RWPE2 (cell line): ENCODE data around the gene FCHSD2.

ENCODE experiments used
- ATAC-seq: fragments of 200-7000 bp; cut with Tn5 transposase; 3 replicates; pipeline ENCODE4 v1.9.1; 2021; ENCODE audit warnings: low read depth
- DNase-seq: peaks from one replicate; pipeline ENCODE4 v3.0.0-alpha.2; 2020; ENCODE audit warnings: low spot score
- H3K27ac ChIP-seq: fragments of 450-650 bp; 2 replicates; pipeline ENCODE4 v1.5.1; 2017; ENCODE audit warnings: mild to moderate bottlenecking; ENCODE audit not compliant: poor library complexity, severe bottlenecking
- H3K27me3 ChIP-seq: fragments of 250-450 bp; sonication (Bioruptor Pico); 2 replicates; pipeline ENCODE4 v1.5.1; 2021; ENCODE audit warnings: mild to moderate bottlenecking, moderate library complexity; ENCODE audit not compliant: insufficient read depth, poor library complexity, severe bottlenecking
- H3K36me3 ChIP-seq: fragments of 250-450 bp; sonication (Bioruptor Pico); 2 replicates; pipeline ENCODE4 v1.5.1; 2020; ENCODE audit warnings: low read depth, mild to moderate bottlenecking, moderate library complexity
- H3K4me1 ChIP-seq: fragments of 250-450 bp; sonication (Bioruptor Pico); 2 replicates; pipeline ENCODE4 v1.5.1; 2021; ENCODE audit warnings: mild to moderate bottlenecking, moderate library complexity; ENCODE audit not compliant: insufficient read depth, poor library complexity, severe bottlenecking
- H3K4me3 ChIP-seq: fragments of 250-450 bp; sonication (Bioruptor Pico); 2 replicates; pipeline ENCODE4 v1.5.1; 2021; ENCODE audit warnings: mild to moderate bottlenecking, moderate library complexity; ENCODE audit not compliant: severe bottlenecking
- H3K9me3 ChIP-seq: fragments of 250-450 bp; sonication (Bioruptor Pico); 2 replicates; pipeline ENCODE4 v1.5.1; 2021; ENCODE audit warnings: mild to moderate bottlenecking, moderate library complexity; ENCODE audit not compliant: severe bottlenecking
- TF ChIP-seq, protein P1 (sequence below): fragments of 450-650 bp; IDR thresholded peaks from one replicate; pipeline ENCODE4 v1.5.1; 2017; ENCODE audit warnings: mild to moderate bottlenecking, moderate library complexity; ENCODE audit not compliant: poor library complexity, severe bottlenecking

Gene FCHSD2

GRCh38 chr11:73141031-73141308 lies 1.1 kb downstream of the FCHSD2 start:
- Histone ChIP-seq H3K27me3 (no peaks in the 10 kb centered on the region), H3K9me3 (no peaks in the 10 kb centered on the region), H3K4me3 (peak overlapping the region; percentile 80), H3K4me1 (peaks cover 10% of the 10 kb centered on the region), H3K27ac (peak overlapping the region; percentile 82), H3K36me3 (peaks cover 22% of the 10 kb centered on the region)
- TF ChIP-seq, protein P1, sequence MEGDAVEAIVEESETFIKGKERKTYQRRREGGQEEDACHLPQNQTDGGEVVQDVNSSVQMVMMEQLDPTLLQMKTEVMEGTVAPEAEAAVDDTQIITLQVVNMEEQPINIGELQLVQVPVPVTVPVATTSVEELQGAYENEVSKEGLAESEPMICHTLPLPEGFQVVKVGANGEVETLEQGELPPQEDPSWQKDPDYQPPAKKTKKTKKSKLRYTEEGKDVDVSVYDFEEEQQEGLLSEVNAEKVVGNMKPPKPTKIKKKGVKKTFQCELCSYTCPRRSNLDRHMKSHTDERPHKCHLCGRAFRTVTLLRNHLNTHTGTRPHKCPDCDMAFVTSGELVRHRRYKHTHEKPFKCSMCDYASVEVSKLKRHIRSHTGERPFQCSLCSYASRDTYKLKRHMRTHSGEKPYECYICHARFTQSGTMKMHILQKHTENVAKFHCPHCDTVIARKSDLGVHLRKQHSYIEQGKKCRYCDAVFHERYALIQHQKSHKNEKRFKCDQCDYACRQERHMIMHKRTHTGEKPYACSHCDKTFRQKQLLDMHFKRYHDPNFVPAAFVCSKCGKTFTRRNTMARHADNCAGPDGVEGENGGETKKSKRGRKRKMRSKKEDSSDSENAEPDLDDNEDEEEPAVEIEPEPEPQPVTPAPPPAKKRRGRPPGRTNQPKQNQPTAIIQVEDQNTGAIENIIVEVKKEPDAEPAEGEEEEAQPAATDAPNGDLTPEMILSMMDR = no peak
- ATAC-seq (0 out of 3 replicates have a peak, but pooled peaks have one; percentile 3), DNase-seq (no peak)

- Histone ChIP-seq H3K36me3 (peaks cover 22% of the 10 kb centered on the region), H3K9me3 (no peaks in the 10 kb centered on the region), H3K27me3 (no peaks in the 10 kb centered on the region), H3K4me1 (peaks cover 10% of the 10 kb centered on the region), H3K4me3 (peak overlapping the region; percentile 80), H3K27ac (peak overlapping the region; percentile 82)
- TF ChIP-seq, protein P1 = no peak
- ATAC-seq = peak; percentile 3; the same call in 1 of the 3 replicates
- DNase-seq = no peak
These were observed 1.7 kb downstream of the FCHSD2 start for GRCh38 chr11:73140213-73141030.

DNA sequence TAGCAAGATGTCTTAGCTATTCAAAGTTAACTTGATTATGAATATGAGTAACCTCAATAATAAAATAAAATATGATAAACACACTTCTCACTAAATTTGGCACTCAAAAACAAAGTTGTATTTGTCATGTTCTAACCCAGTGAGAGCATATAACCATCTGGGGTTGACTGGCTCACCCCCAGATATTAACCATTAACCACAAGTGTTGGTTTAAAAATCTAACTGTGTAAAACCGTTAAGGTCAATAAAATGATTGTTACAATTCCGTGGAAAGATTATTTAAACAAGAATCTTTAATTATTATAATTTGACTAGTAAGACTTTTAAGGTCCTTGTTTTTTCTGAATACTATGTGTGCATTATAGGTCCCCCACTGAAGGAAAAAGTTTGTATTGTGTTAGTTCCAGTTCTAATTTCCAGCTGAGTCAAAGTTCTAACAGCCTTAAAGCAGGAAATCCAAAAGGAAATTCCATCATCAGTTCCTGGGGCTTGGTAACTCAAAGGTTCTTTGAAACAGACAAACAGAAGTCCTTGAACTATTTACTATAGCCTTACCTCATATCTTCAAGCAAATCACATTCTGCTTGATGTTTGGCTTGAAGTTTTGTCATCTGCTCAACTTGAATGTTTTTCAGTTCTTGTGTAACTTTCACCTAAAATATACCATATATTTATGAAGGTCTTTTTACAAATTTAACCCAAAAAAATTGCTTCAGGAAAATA lies 2.5 kb downstream of the FCHSD2 start:
- H3K4me3 ChIP-seq = no peak overlapping the region
- TF ChIP-seq, protein P1 = no peak
- H3K27me3 ChIP-seq = no peaks in the 10 kb centered on the region
- peaks cover 22% of the 10 kb centered on the region for H3K36me3 ChIP-seq
- H3K4me1 ChIP-seq = peaks cover 10% of the 10 kb centered on the region
- ATAC-seq = no peak
- no peak for DNase-seq
- no peaks in the 10 kb centered on the region for H3K9me3 ChIP-seq
- peak overlapping the region; percentile 82 for H3K27ac ChIP-seq

DNA sequence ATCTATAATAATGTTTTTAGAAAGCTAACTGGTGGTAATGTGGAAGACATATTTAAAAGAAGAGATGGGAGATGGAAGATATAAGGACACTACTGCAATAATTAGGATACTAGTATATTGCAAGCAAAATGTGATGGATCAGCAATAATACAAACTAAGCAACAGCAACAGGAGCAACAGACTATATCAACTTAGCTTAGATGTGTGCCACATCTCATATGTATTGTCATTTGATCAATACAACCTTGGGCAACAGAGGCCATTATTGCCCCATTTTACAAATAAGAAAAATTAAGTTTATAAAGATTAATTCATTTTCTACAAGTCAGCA lies 4.2 kb downstream of the FCHSD2 start:
- Histone ChIP-seq H3K27me3 (no peaks in the 10 kb centered on the region), H3K27ac (no peak overlapping the region), H3K4me1 (peaks cover 10% of the 10 kb centered on the region), H3K36me3 (peaks cover 24% of the 10 kb centered on the region), H3K9me3 (no peaks in the 10 kb centered on the region), H3K4me3 (no peak overlapping the region)
- TF ChIP-seq, protein P1 = no peak
- DNase-seq (no peak), ATAC-seq (no peak)
